GM12878 (cell line): Measurements from ENCODE around the gene TGM2. TPM values are rescaled to one million over a fixed set of nuclear protein-coding genes. Genes with fewer than 3 reads are reported as not detected.

ENCODE experiments used
- ATAC-seq: fragments of 200-7000 bp; cut with Tn5 transposase; 3 replicates; pipeline ENCODE4 v1.9.1; 2020; ENCODE audit warnings: mild to moderate bottlenecking, moderate library complexity
- BruUV-seq: library from RNA; stranded (reverse); fragments of 400-500 nt; replicated peaks from 2 replicates; lab custom pipeline; 2021; lab: Mats Ljungman, UMichigan
- CTCF ChIA-PET: fragments of 300-600 bp; sonication (Branson Sonifier 250); formaldehyde crosslinking; extraction: SDS; loops from one replicate; lab custom pipeline; 2021; ENCODE audit warnings: inconsistent platforms; lab: Yijun Ruan, JAX
- POLR2A ChIA-PET: fragments of 350-600 bp; formaldehyde crosslinking; extraction: SDS; loops from one replicate; lab custom pipeline; 2021; ENCODE audit warnings: inconsistent platforms; lab: Charles Lee
- RAD21 ChIA-PET: fragments of 300-600 bp; sonication (Branson Sonifier 250); formaldehyde crosslinking; loops from one replicate; lab custom pipeline; 2023; ENCODE audit warnings: antibody characterized with exemption; ENCODE audit not compliant: unreplicated experiment; lab: Charles Lee
- SMC1A ChIA-PET: fragments of 300-600 bp; sonication (Branson Sonifier 250); formaldehyde crosslinking; loops from one replicate; lab custom pipeline; 2023; ENCODE audit not compliant: unreplicated experiment, uncharacterized antibody; lab: Charles Lee
- DNase-seq: peaks from one replicate; pipeline ENCODE4 v3.0.0-alpha.2; 2011; ENCODE audit warnings: low read depth, low spot score
- FAIRE-seq: peaks from 3 replicates; lab custom pipeline; 2011; peaks lifted over from hg19 to GRCh38; lab: Jason Lieb, UNC
- H2AFZ ChIP-seq: 2 replicates; pipeline ENCODE4 v1.6.0; 2011; ENCODE audit warnings: low read depth, low read length, control low read depth; ENCODE audit not compliant: control insufficient read depth
- H3K27ac ChIP-seq: 2 replicates; pipeline ENCODE4 v1.5.1; 2011; ENCODE audit warnings: control low read depth; ENCODE audit not compliant: control insufficient read depth, insufficient read depth
- H3K27me3 ChIP-seq, 2 experiments: replicated peaks in 1 of 2; 2 replicates each; pipeline versions ENCODE4 v1.6.0 to v1.6.1; 2011; ENCODE audit warnings: low read length in 1 of 2; ENCODE audit not compliant: control insufficient read depth in 2 of 2, insufficient read depth in 2 of 2
- H3K36me3 ChIP-seq, 2 experiments: 2 replicates each; pipeline ENCODE4 v1.5.1; 2011; ENCODE audit warnings: low read length in 1 of 2; ENCODE audit not compliant: control insufficient read depth in 2 of 2, insufficient read depth in 2 of 2
- H3K4me1 ChIP-seq: 2 replicates; pipeline ENCODE4 v1.6.1; 2011; ENCODE audit warnings: mild to moderate bottlenecking, low read length, moderate library complexity, mixed read lengths; ENCODE audit not compliant: control insufficient read depth, insufficient read depth
- H3K4me2 ChIP-seq: 2 replicates; pipeline ENCODE4 v1.6.0; 2011; ENCODE audit warnings: control low read depth; ENCODE audit not compliant: control insufficient read depth, insufficient read depth
- H3K4me3 ChIP-seq: fragments of 200-600 bp; sonication (generic); 2 replicates; pipeline ENCODE4 v1.5.1; 2016
- H3K79me2 ChIP-seq: 2 replicates; pipeline ENCODE4 v1.6.0; 2011; ENCODE audit warnings: low read length; ENCODE audit not compliant: control insufficient read depth, insufficient read depth
- H3K9ac ChIP-seq: 2 replicates; pipeline ENCODE4 v1.8.0; 2011; ENCODE audit warnings: low read length, control low read depth, mixed read lengths; ENCODE audit not compliant: control insufficient read depth, insufficient read depth
- H3K9me3 ChIP-seq: replicated peaks from 3 replicates; pipeline ENCODE4 v1.5.1; 2011; ENCODE audit warnings: mild to moderate bottlenecking, low read length; ENCODE audit not compliant: control insufficient read depth, insufficient read depth
- H4K20me1 ChIP-seq: 2 replicates; pipeline ENCODE4 v1.6.0; 2011; ENCODE audit not compliant: control insufficient read depth, insufficient read depth
- CHD2 ChIP-seq: IDR thresholded peaks from 2 replicates; pipeline ENCODE4 v1.6.1; 2011; ENCODE audit warnings: low read depth, low read length, improper control_type of control experiment, borderline replicate concordance
- DPF2 ChIP-seq: fragments of 450-650 bp; IDR thresholded peaks from 2 replicates; pipeline ENCODE4 v1.6.1; 2017; ENCODE audit warnings: mild to moderate bottlenecking
- E2F8 ChIP-seq: fragments of 450-650 bp; IDR thresholded peaks from 2 replicates; pipeline ENCODE4 v1.6.1; 2018; ENCODE audit warnings: mild to moderate bottlenecking, low read depth, moderate library complexity; ENCODE audit not compliant: partially characterized antibody
- ETV6 ChIP-seq, 2 experiments: fragments of 450-650 bp in 1 of 2; IDR thresholded peaks in 1 of 2; conservative IDR thresholded peaks in 1 of 2; 2 replicates each; pipeline ENCODE4 v1.6.1; 2014; ENCODE audit warnings: antibody characterized with exemption in 1 of 2, borderline replicate concordance in 1 of 2, low read depth in 1 of 2, mild to moderate bottlenecking in 1 of 2, moderate library complexity in 1 of 2
- PML ChIP-seq: IDR thresholded peaks from 2 replicates; pipeline ENCODE4 v1.6.1; 2012; ENCODE audit warnings: low read length, inconsistent platforms
- POU2F2 ChIP-seq: IDR thresholded peaks from 3 replicates; pipeline ENCODE4 v1.6.1; 2011; ENCODE audit warnings: low read depth, mild to moderate bottlenecking, low read length, borderline replicate concordance
- REST ChIP-seq: IDR thresholded peaks from 2 replicates; pipeline ENCODE4 v1.6.1; 2012; ENCODE audit warnings: mild to moderate bottlenecking, low read depth, low read length
- TCF12 ChIP-seq: IDR thresholded peaks from 2 replicates; pipeline ENCODE4 v1.6.1; 2011; ENCODE audit warnings: low read depth, mild to moderate bottlenecking, low read length
- WGBS: methylation state at CpG from one replicate; pipeline ENCODE4 v1.1.6; 2016; ENCODE audit warnings: low lambda C conversion rate; ENCODE audit not compliant: insufficient replicate concordance, insufficient coverage; ENCODE audit errors: missing lambda C conversion rate; 5-methylcytosine and 5-hydroxymethylcytosine counted together
- in situ Hi-C: fragments of 300-500 bp; cut with MboI; formaldehyde crosslinking; loops from 9 replicates; pipeline ENCODE4 v1.14.3; 2018; ENCODE audit warnings: mixed read lengths
- intact Hi-C: fragments of 100-400 bp; cut with micrococcal nuclease; formaldehyde crosslinking; loops from one replicate; pipeline ENCODE4 v1.14.2; 2022; ENCODE audit not compliant: unreplicated experiment
- polyA plus RNA-seq, 11 experiments: library from polyadenylated mRNA; depleted of rRNA in 4 of 11; unstranded in 6 of 11; stranded (reverse) in 5 of 11; fragments of >200 nt; fragmentation: Nextera tagmentation in 4 of 11; fragmentation: Illumina TruSeq in 1 of 11; extraction: Ambion mirVana in 4 of 11; extraction: Trizol in 1 of 11; gene quantifications; 1 replicate in 1 of 11; 2 replicates in 10 of 11; pipeline versions ENCODE4 v1.2.1 to v1.2.3, GENCODE V29; 2011 to 2016; ENCODE audit warnings: inconsistent platforms in 2 of 11, missing spikeins in 2 of 11, low read depth in 1 of 11
- total RNA-seq, 4 experiments: library from RNA; depleted of rRNA in 3 of 4; stranded (reverse); fragments of >200 nt in 3 of 4; fragmentation: Illumina TruSeq in 1 of 4; extraction: Trizol in 1 of 4; gene quantifications; 2 replicates each; pipeline versions ENCODE4 v1.2.1 to v1.2.3, GENCODE V29; 2013 to 2021
- TF ChIP-seq, protein P1 (sequence below): fragments of 450-650 bp; IDR thresholded peaks from 2 replicates; pipeline ENCODE4 v1.6.1; 2016; ENCODE audit warnings: mild to moderate bottlenecking
- TF ChIP-seq, protein P2 (sequence below): IDR thresholded peaks from 2 replicates; pipeline ENCODE4 v1.6.1; 2011; ENCODE audit warnings: borderline replicate concordance, low read depth, mild to moderate bottlenecking, moderate library complexity, low read length; ENCODE audit not compliant: insufficient read depth, poor library complexity, severe bottlenecking

TGM2 gene
- total and polyA plus RNA-seq, 10 of the 15 experiments (the other 5 are each of a cell fraction or from before 2014, with no cell fraction given) = 0.11 to 1.9 (median 0.51) TPM

- Histone ChIP-seq H3K9me3 (no peaks in the 10 kb centered on the region), H3K4me2 (no peak overlapping the region), H3K4me1 (peaks cover 2% of the 10 kb centered on the region; the same call in 1 of the 2 replicates), H3K4me3 (no peak overlapping the region)
- intact Hi-C loops = no loop called here
- CTCF ChIA-PET = interaction anchor here (1.1 kb wide), 1 partner anchor 44 kb away, joined by 5 read pairs; no protein-coding TSS in a partner anchor
- TF ChIP-seq DPF2 (no peak), TCF12 (no peak), ETV6 (conservative IDR thresholded peaks at IDR 0.05 in 1 of 2, IDR thresholded peaks at IDR 0.05 in 1 of 2; ENCODE audit: borderline replicate concordance in 1 of 2, low read depth in 1 of 2) (no peak), CHD2 (no peak), PML (no peak), REST (no peak), E2F8 (no peak), POU2F2 (no peak)
- TF ChIP-seq, protein P1, sequence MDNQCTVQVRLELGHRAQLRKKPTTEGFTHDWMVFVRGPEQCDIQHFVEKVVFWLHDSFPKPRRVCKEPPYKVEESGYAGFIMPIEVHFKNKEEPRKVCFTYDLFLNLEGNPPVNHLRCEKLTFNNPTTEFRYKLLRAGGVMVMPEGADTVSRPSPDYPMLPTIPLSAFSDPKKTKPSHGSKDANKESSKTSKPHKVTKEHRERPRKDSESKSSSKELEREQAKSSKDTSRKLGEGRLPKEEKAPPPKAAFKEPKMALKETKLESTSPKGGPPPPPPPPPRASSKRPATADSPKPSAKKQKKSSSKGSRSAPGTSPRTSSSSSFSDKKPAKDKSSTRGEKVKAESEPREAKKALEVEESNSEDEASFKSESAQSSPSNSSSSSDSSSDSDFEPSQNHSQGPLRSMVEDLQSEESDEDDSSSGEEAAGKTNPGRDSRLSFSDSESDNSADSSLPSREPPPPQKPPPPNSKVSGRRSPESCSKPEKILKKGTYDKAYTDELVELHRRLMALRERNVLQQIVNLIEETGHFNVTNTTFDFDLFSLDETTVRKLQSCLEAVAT = no peak
- TF ChIP-seq, protein P2, sequence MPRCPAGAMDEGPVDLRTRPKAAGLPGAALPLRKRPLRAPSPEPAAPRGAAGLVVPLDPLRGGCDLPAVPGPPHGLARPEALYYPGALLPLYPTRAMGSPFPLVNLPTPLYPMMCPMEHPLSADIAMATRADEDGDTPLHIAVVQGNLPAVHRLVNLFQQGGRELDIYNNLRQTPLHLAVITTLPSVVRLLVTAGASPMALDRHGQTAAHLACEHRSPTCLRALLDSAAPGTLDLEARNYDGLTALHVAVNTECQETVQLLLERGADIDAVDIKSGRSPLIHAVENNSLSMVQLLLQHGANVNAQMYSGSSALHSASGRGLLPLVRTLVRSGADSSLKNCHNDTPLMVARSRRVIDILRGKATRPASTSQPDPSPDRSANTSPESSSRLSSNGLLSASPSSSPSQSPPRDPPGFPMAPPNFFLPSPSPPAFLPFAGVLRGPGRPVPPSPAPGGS = no peak
- TF ChIP-seq, all 136 proteins: peak for 0
- no peak for ATAC-seq
- ChIA-PET SMC1A (no interaction called here), RAD21 (no interaction called here), POLR2A (no interaction called here)
- H3K27me3 ChIP-seq = no peaks in the 10 kb centered on the region
- FAIRE-seq = no peak
- WGBS = 63% methylated on average over 3 of the region's 3 CpGs
- DNase-seq = no peak
- H4K20me1 ChIP-seq = no peaks in the 10 kb centered on the region
- no peaks in the 10 kb centered on the region for H3K79me2 ChIP-seq
- in situ Hi-C loops = no loop called here
- no peak overlapping the region for H3K27ac ChIP-seq
- H2AFZ ChIP-seq = no peak overlapping the region
- no peaks in the 10 kb centered on the region for H3K36me3 ChIP-seq
- H3K9ac ChIP-seq = no peak overlapping the region
- no TSS peak for BruUV-seq
Measured at GRCh38 chr20:38117635-38118034, 47.4 kb downstream of the TGM2 start.
